Activated T-cell treated with anti-CD3 and anti-CD28 coated beads, Interleukin-2, amount 50 U/mL, for 4 hours (primary cell): ENCODE results near the gene SH3GL2. TPM values are rescaled to one million over a fixed set of nuclear protein-coding genes. Genes with fewer than 3 reads are reported as not detected.

ENCODE experiments used
- ATAC-seq, 2 donors: fragments of 200-7000 bp; cut with Tn5 transposase; one replicate each; pipeline ENCODE4 v1.10.0; 2021
- DNase-seq: peaks from one replicate; pipeline ENCODE4 v3.0.0-alpha.2; 2020
- H3K27me3 Mint-ChIP-seq: one replicate; pipeline ENCODE4 v1.8.0; 2021; ENCODE audit warnings: low read depth, mixed read lengths
- H3K36me3 Mint-ChIP-seq: one replicate; pipeline ENCODE4 v1.8.0; 2022; ENCODE audit warnings: mixed read lengths; ENCODE audit not compliant: insufficient read depth
- H3K4me1 Mint-ChIP-seq: one replicate; pipeline ENCODE4 v1.8.0; 2021; ENCODE audit warnings: low read depth, mixed read lengths
- H3K4me3 Mint-ChIP-seq: one replicate; pipeline ENCODE4 v1.8.0; 2021; ENCODE audit warnings: mild to moderate bottlenecking, moderate library complexity, mixed read lengths
- H3K9me3 Mint-ChIP-seq: one replicate; pipeline ENCODE4 v1.8.0; 2021; ENCODE audit warnings: mixed read lengths
- total RNA-seq, 3 donors: library from RNA; stranded (reverse); gene quantifications; one replicate each; pipeline ENCODE4 v1.2.1, GENCODE V29; 2021

SH3GL2 gene
- total RNA-seq, 3 donors from 2014 or later: not detected

GRCh38 chr9:17658237-17658636 is 79.4 kb downstream of the SH3GL2 start:
- no peaks in the 10 kb centered on the region for H3K4me1 Mint-ChIP-seq
- ATAC-seq: no peak
- no peaks in the 10 kb centered on the region for H3K27me3 Mint-ChIP-seq
- H3K36me3 Mint-ChIP-seq: no peaks in the 10 kb centered on the region
- no peak overlapping the region for H3K4me3 Mint-ChIP-seq
- H3K9me3 Mint-ChIP-seq: no peaks in the 10 kb centered on the region
- no peak for DNase-seq

GRCh38 chr9:17660158-17660557 is 81.3 kb downstream of the SH3GL2 start:
- DNase-seq (no peak), ATAC-seq (no peak)
- Mint-ChIP-seq H3K9me3 (peaks cover 2% of the 10 kb centered on the region), H3K4me3 (no peak overlapping the region), H3K36me3 (no peaks in the 10 kb centered on the region), H3K27me3 (no peaks in the 10 kb centered on the region), H3K4me1 (no peaks in the 10 kb centered on the region)

- Mint-ChIP-seq H3K9me3 (peaks cover 2% of the 10 kb centered on the region), H3K27me3 (no peaks in the 10 kb centered on the region), H3K36me3 (no peaks in the 10 kb centered on the region), H3K4me1 (no peaks in the 10 kb centered on the region), H3K4me3 (no peak overlapping the region)
- ATAC-seq: no peak
- DNase-seq: no peak
Observed at GRCh38 chr9:17665450-17665849, 86.6 kb downstream of the SH3GL2 start.

GRCh38 chr9:17669206-17669605 is 90.3 kb downstream of the SH3GL2 start:
- H3K4me3 Mint-ChIP-seq: no peak overlapping the region
- DNase-seq (no peak), ATAC-seq (no peak)
- no peaks in the 10 kb centered on the region for H3K4me1 Mint-ChIP-seq
- no peaks in the 10 kb centered on the region for H3K36me3 Mint-ChIP-seq
- peaks cover 6% of the 10 kb centered on the region for H3K9me3 Mint-ChIP-seq
- H3K27me3 Mint-ChIP-seq: no peaks in the 10 kb centered on the region

GRCh38 chr9:17682684-17683083 is 103.8 kb downstream of the SH3GL2 start:
- Mint-ChIP-seq H3K27me3 (no peaks in the 10 kb centered on the region), H3K9me3 (peaks cover 6% of the 10 kb centered on the region), H3K4me3 (no peak overlapping the region), H3K36me3 (no peaks in the 10 kb centered on the region), H3K4me1 (no peaks in the 10 kb centered on the region)
- no peak for DNase-seq
- no peak for ATAC-seq

- no peaks in the 10 kb centered on the region for H3K4me1 Mint-ChIP-seq
- no peak for ATAC-seq
- H3K27me3 Mint-ChIP-seq: no peaks in the 10 kb centered on the region
- H3K4me3 Mint-ChIP-seq: no peak overlapping the region
- H3K9me3 Mint-ChIP-seq: peaks cover 6% of the 10 kb centered on the region
- H3K36me3 Mint-ChIP-seq: no peaks in the 10 kb centered on the region
- no peak for DNase-seq
Observed at GRCh38 chr9:17688834-17689233, 110.0 kb downstream of the SH3GL2 start.

- Mint-ChIP-seq H3K4me3 (no peak overlapping the region), H3K36me3 (no peaks in the 10 kb centered on the region)
Observed at GRCh38 chr9:17694336-17694735, 115.5 kb downstream of the SH3GL2 start.

GRCh38 chr9:17695482-17695881 is 116.6 kb downstream of the SH3GL2 start:
- ATAC-seq: no peak
- DNase-seq: no peak
- no peaks in the 10 kb centered on the region for H3K36me3 Mint-ChIP-seq

More at GRCh38 chr9:17694336-17694735, 115.5 kb downstream of the SH3GL2 start:
- Mint-ChIP-seq H3K27me3 (no peaks in the 10 kb centered on the region), H3K9me3 (no peaks in the 10 kb centered on the region), H3K4me1 (no peaks in the 10 kb centered on the region)
- ATAC-seq (no peak), DNase-seq (no peak)

GRCh38 chr9:17699615-17700330 is 120.9 kb downstream of the SH3GL2 start:
- no peak overlapping the region for H3K4me3 Mint-ChIP-seq
- H3K36me3 Mint-ChIP-seq: no peaks in the 10 kb centered on the region
- no peak for ATAC-seq
- H3K4me1 Mint-ChIP-seq: no peaks in the 10 kb centered on the region
- H3K27me3 Mint-ChIP-seq: no peaks in the 10 kb centered on the region
- H3K9me3 Mint-ChIP-seq: peaks cover 5% of the 10 kb centered on the region
- no peak for DNase-seq

More at GRCh38 chr9:17695482-17695881, 116.6 kb downstream of the SH3GL2 start:
- Mint-ChIP-seq H3K9me3 (no peaks in the 10 kb centered on the region), H3K4me1 (no peaks in the 10 kb centered on the region), H3K4me3 (no peak overlapping the region), H3K27me3 (no peaks in the 10 kb centered on the region)

GRCh38 chr9:17706347-17706746 is 127.5 kb downstream of the SH3GL2 start:
- H3K4me3 Mint-ChIP-seq: no peak overlapping the region
- H3K27me3 Mint-ChIP-seq: no peaks in the 10 kb centered on the region
- no peak for ATAC-seq
- no peaks in the 10 kb centered on the region for H3K4me1 Mint-ChIP-seq
- DNase-seq: no peak
- peaks cover 4% of the 10 kb centered on the region for H3K9me3 Mint-ChIP-seq
- no peaks in the 10 kb centered on the region for H3K36me3 Mint-ChIP-seq

- Mint-ChIP-seq H3K27me3 (no peaks in the 10 kb centered on the region), H3K36me3 (no peaks in the 10 kb centered on the region), H3K4me1 (no peaks in the 10 kb centered on the region), H3K4me3 (no peak overlapping the region), H3K9me3 (peaks cover 25% of the 10 kb centered on the region)
- no peak for DNase-seq
- ATAC-seq: no peak
Observed at GRCh38 chr9:17719053-17719452, 140.2 kb downstream of the SH3GL2 start.

GRCh38 chr9:17721954-17722353 is 143.1 kb downstream of the SH3GL2 start:
- Mint-ChIP-seq H3K36me3 (no peaks in the 10 kb centered on the region), H3K4me1 (no peaks in the 10 kb centered on the region), H3K9me3 (peaks cover 16% of the 10 kb centered on the region), H3K4me3 (no peak overlapping the region), H3K27me3 (no peaks in the 10 kb centered on the region)
- ATAC-seq: no peak
- no peak for DNase-seq

- ATAC-seq: no peak
- H3K27me3 Mint-ChIP-seq: no peaks in the 10 kb centered on the region
- no peak overlapping the region for H3K4me3 Mint-ChIP-seq
Observed at GRCh38 chr9:17723656-17724055, 144.8 kb downstream of the SH3GL2 start.

GRCh38 chr9:17725399-17726010 is 146.6 kb downstream of the SH3GL2 start:
- DNase-seq: no peak
- no peak for ATAC-seq
- H3K27me3 Mint-ChIP-seq: no peaks in the 10 kb centered on the region
- no peaks in the 10 kb centered on the region for H3K4me1 Mint-ChIP-seq
- peaks cover 16% of the 10 kb centered on the region for H3K9me3 Mint-ChIP-seq
- no peak overlapping the region for H3K4me3 Mint-ChIP-seq
- H3K36me3 Mint-ChIP-seq: no peaks in the 10 kb centered on the region

More at GRCh38 chr9:17723656-17724055, 144.8 kb downstream of the SH3GL2 start:
- no peaks in the 10 kb centered on the region for H3K4me1 Mint-ChIP-seq
- peaks cover 16% of the 10 kb centered on the region for H3K9me3 Mint-ChIP-seq
- DNase-seq: no peak
- no peaks in the 10 kb centered on the region for H3K36me3 Mint-ChIP-seq

- Mint-ChIP-seq H3K4me1 (no peaks in the 10 kb centered on the region), H3K9me3 (peaks cover 16% of the 10 kb centered on the region), H3K4me3 (no peak overlapping the region), H3K36me3 (no peaks in the 10 kb centered on the region), H3K27me3 (no peaks in the 10 kb centered on the region)
- DNase-seq (no peak), ATAC-seq (no peak)
Observed at GRCh38 chr9:17726298-17726697, 147.4 kb downstream of the SH3GL2 start.
